Urinary bladder (tissue), 4 donors: ENCODE results near the gene SNX5. TPM values are rescaled to one million over a fixed set of nuclear protein-coding genes. Genes with fewer than 3 reads are reported as not detected.

ENCODE experiments used
- DNase-seq: peaks from one replicate; pipeline ENCODE4 v3.0.0-alpha.2; 2015; ENCODE audit errors: extremely low spot score
- H3K27ac ChIP-seq: one replicate; pipeline ENCODE4 v1.5.1; 2013; ENCODE audit warnings: low read depth, mild to moderate bottlenecking, moderate library complexity
- H3K36me3 ChIP-seq: one replicate; pipeline ENCODE4 v1.6.1; 2013; ENCODE audit warnings: mild to moderate bottlenecking, moderate library complexity; ENCODE audit not compliant: insufficient read depth
- H3K4me1 ChIP-seq: one replicate; pipeline ENCODE4 v1.6.1; 2013; ENCODE audit warnings: mild to moderate bottlenecking, moderate library complexity; ENCODE audit not compliant: insufficient read depth
- H3K4me3 ChIP-seq: one replicate; pipeline ENCODE4 v1.5.1; 2013; ENCODE audit warnings: low read depth, low read length
- WGBS: extraction: QIAGEN DNeasy Blood & Tissue Kit; methylation state at CpG from one replicate; pipeline ENCODE4 v1.1.7; 2013; 5-methylcytosine and 5-hydroxymethylcytosine counted together
- polyA plus RNA-seq: library from polyadenylated mRNA; stranded (reverse); fragments of 200-250 nt; gene quantifications from one replicate; pipeline ENCODE4 v1.2.3, GENCODE V29; 2013
- total RNA-seq: library from RNA; depleted of rRNA; stranded (reverse); fragments of >200 nt; gene quantifications from one replicate; pipeline ENCODE4 v1.2.3, GENCODE V29; 2014
- donor health status: healthy with polysubstance abuse.
- donor health status: healthy.

The SNX5 gene
- total RNA-seq (138 TPM), polyA plus RNA-seq (51.9 TPM)

GRCh38 chr20:17968366-17969277 lies at the start of gene SNX5, which contains the start of gene MGME1:
SNX5 (minus strand) TSS chr20:17968794; CDS start chr20:17968425, 369 bp downstream.
MGME1 (plus strand) TSS chr20:17969018; CDS start chr20:17969860, 842 bp downstream.
- WGBS: under 1% methylated on average over 96 of the region's 96 CpGs
- Histone ChIP-seq H3K4me1 (peaks cover 2% of the 10 kb centered on the region), H3K4me3 (peak within 1 kb of the TSS; percentile 71), H3K36me3 (no peaks in the 10 kb centered on the region), H3K27ac (peak within 1 kb of the TSS; percentile 100)
- DNase-seq: peak; percentile 98

DNA sequence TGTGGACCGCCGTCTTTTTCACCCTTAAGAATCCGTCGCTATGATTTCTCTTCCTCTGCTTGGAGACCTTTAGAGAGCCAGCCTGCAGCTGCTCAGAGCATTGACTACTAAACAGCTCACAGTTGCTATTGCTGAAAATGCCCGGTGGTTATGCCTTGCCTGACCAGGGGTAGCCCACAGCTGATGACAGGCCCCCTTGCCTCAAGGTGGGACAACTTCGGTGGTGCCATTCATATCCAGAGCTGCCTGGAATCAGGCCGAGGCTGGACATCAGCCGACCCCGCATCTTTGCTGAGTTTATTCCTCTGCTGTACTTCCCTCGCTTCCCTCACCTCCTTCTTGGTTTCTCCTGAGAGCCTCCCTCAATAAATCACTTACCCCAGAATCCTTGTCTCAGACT lies 49.5 kb upstream of the SNX5 start:
- Histone ChIP-seq H3K4me1 (no peaks in the 10 kb centered on the region), H3K4me3 (no peak overlapping the region), H3K27ac (no peak overlapping the region), H3K36me3 (no peaks in the 10 kb centered on the region)
- 85% methylated on average over 10 of the region's 10 CpGs for WGBS
- DNase-seq: no peak

DNA sequence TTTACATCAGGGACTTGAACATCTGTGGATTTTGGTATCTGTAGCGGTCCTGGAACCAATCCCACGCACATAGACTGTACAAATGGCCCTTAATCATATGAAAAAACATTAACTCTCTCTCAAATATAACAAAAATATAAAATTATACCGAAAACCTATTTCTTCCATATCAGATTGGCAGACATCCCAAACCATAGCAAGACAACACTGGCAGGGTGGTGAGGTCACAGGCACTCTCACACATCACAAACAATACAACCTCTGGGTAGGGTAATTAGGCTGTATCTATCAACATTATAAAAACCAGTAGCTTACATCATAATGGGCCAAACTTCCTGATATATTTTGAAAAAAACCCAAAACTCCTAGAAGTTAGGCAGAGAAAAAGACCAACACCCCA lies 48.2 kb upstream of the SNX5 start:
- Histone ChIP-seq H3K36me3 (no peaks in the 10 kb centered on the region), H3K27ac (no peak overlapping the region), H3K4me1 (no peaks in the 10 kb centered on the region), H3K4me3 (no peak overlapping the region)
- 77% methylated on average over 3 of the region's 3 CpGs for whole genome bisulfite sequencing
- DNase-seq: no peak

DNA sequence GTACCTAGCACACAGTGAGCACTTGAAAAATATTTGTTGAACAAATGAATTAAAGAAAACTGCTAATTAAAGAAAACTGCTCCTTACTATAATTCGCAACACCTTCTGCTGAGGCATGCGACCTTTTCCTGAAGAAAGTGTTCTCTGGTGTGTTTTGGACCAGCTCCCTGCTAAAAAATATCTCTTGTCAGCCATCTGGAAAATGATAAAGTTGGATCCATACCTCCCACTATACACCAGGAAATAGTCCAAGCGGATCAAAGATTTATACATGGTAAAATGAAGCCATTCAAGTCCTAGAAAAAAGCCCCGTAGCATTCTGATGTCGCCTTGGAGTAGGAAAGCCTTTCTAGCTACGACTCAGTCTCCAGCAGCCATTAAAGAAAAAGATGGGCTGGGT lies 45.8 kb upstream of the SNX5 start:
- 88% methylated on average over 6 of the region's 6 CpGs for WGBS
- H3K4me1 ChIP-seq: no peaks in the 10 kb centered on the region
- no peaks in the 10 kb centered on the region for H3K36me3 ChIP-seq
- DNase-seq: no peak
- H3K4me3 ChIP-seq: no peak overlapping the region
- no peak overlapping the region for H3K27ac ChIP-seq

DNA sequence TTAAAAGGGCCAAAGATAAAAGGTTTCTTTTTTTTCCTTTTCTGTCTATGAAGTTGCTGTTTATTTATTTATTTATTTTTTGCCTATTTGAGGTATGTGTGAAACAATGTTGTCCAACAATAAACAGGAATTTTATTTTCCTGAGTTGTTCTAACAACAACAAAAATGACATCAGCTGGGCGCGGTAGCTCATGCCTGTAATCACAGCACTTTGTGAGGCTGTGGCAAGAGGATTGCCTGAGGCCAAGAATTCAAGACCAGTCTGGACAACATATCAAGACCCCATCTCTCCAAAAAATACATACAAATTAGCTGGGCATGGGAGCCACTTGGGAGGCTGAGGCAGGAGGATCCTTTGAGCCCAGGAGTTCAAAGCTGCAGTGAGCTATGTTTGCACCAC lies 44.3 kb upstream of the SNX5 start:
- 97% methylated on average over 2 of the region's 2 CpGs for WGBS
- H3K36me3 ChIP-seq: no peaks in the 10 kb centered on the region
- H3K4me3 ChIP-seq: no peak overlapping the region
- no peaks in the 10 kb centered on the region for H3K4me1 ChIP-seq
- no peak for DNase-seq
- H3K27ac ChIP-seq: no peak overlapping the region

GRCh38 chr20:18011951-18012645 lies 43.5 kb upstream of the SNX5 start:
- Histone ChIP-seq H3K36me3 (no peaks in the 10 kb centered on the region), H3K4me3 (no peak overlapping the region), H3K27ac (no peak overlapping the region), H3K4me1 (no peaks in the 10 kb centered on the region)
- no peak for DNase-seq
- 94% methylated on average over 21 of the region's 21 CpGs for WGBS

DNA sequence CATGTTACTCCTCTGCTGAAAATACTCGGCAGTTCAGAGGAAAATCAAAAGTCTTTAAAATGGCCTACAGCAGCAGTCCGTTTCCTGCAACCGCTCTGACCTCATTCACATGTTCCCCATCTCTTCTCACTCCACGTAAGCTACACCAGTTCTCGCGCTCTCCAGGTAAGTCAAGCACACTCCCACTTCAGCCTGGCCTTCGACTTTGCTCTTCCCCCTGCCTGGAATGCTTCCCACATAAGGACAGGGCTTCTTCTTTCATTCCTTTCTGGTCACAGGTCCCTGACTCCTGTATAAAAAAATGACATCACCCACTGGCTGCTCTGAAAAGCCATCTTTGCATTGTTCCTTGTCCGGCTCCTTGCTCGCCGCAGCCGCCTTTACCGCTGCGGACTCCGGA lies 42.9 kb upstream of the SNX5 start:
- Histone ChIP-seq H3K4me1 (no peaks in the 10 kb centered on the region), H3K36me3 (no peaks in the 10 kb centered on the region), H3K4me3 (no peak overlapping the region), H3K27ac (no peak overlapping the region)
- no peak for DNase-seq
- WGBS: 84% methylated on average over 14 of the region's 14 CpGs

DNA sequence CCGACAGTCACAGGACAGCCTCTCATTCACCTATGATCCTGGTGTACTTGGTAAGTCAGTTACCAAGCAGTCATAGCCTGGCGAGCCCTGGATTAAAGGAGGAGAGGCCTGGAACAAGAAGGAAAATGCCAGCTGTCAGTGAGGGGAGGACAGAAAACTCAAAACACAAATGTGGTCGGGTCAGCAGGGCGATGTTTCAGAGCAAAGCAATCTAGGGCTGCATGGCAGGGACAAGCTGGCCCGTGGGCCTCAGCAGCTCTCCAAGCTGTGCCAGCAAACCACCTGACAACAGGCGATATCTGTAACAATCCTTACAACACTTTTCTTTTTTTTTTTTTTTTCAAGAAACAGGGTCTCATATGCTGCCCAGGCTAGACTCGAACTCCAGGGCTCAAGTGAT lies 40.5 kb upstream of the SNX5 start:
- WGBS: 91% methylated on average over 7 of the region's 7 CpGs
- H3K36me3 ChIP-seq: no peaks in the 10 kb centered on the region

DNA sequence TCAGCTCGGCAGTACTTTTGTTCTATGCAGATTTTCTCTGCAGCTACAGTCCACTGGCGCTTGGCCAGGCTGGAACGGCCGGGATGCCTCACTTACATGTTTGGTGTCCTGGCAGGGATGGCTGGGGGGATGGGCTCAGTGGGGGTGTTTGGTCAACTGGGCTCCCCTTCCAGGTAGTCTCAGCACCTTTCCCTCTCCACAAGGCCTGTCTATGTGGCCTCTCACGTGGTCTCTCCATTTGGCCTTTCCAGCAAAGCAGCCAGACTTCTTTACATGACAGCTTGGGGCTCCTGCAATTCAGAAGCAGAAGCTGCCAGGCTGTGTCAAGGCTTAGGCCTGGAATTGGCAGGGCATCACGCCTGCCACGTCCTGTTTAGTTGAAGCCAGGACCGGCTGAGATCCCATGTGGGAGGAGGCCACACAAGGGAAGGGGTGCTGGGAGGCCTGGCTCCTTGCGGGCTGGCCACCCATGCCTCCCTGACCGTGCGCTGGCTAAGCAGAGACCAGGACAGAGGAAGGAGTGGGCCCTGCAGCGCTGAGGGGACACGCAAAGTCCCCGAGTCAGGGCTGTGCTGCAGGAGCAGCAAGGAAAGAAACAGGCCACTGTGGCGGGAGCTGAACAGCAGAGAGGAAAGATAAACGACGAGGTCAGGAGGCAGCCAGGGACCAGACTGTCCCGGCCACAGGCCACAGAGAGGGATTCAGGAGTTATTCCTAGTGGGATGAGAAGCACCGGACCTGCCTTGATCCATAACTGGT lies 39.1 kb upstream of the SNX5 start:
- no peak for DNase-seq
- Histone ChIP-seq H3K36me3 (no peaks in the 10 kb centered on the region), H3K4me3 (no peak overlapping the region), H3K4me1 (no peaks in the 10 kb centered on the region), H3K27ac (no peak overlapping the region)
- WGBS: 47% methylated on average over 19 of the region's 19 CpGs

More for the DNA sequence above, 40.5 kb upstream of the SNX5 start:
- no peak overlapping the region for H3K4me3 ChIP-seq
- no peaks in the 10 kb centered on the region for H3K4me1 ChIP-seq
- H3K27ac ChIP-seq: no peak overlapping the region
- no peak for DNase-seq

GRCh38 chr20:18006684-18007083 lies 38.1 kb upstream of the SNX5 start:
- Histone ChIP-seq H3K27ac (no peak overlapping the region), H3K4me3 (no peak overlapping the region), H3K4me1 (no peaks in the 10 kb centered on the region), H3K36me3 (no peaks in the 10 kb centered on the region)
- no peak for DNase-seq
- 90% methylated on average over 7 of the region's 7 CpGs for WGBS

DNA sequence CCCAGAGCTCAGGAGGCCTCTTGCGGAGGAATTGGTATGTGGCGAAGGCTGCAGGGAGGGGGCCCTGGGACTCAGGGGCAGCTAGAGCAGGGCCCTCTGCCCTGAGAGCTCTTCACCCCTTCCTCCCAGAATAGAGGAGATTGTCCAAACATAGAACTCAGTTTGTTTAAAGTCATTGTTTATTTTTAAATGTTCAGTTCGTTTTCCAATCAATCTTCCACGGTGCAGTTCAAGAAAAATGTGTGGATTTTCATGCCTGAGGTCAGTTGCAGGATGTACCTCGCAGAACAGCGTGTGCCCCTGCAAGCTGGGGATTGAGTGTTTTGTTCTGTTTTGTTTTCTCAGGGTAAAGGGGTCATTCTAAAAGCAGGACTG lies 37.4 kb upstream of the SNX5 start:
- Histone ChIP-seq H3K27ac (no peak overlapping the region), H3K4me1 (no peaks in the 10 kb centered on the region)
- WGBS: 71% methylated on average over 6 of the region's 6 CpGs

DNA sequence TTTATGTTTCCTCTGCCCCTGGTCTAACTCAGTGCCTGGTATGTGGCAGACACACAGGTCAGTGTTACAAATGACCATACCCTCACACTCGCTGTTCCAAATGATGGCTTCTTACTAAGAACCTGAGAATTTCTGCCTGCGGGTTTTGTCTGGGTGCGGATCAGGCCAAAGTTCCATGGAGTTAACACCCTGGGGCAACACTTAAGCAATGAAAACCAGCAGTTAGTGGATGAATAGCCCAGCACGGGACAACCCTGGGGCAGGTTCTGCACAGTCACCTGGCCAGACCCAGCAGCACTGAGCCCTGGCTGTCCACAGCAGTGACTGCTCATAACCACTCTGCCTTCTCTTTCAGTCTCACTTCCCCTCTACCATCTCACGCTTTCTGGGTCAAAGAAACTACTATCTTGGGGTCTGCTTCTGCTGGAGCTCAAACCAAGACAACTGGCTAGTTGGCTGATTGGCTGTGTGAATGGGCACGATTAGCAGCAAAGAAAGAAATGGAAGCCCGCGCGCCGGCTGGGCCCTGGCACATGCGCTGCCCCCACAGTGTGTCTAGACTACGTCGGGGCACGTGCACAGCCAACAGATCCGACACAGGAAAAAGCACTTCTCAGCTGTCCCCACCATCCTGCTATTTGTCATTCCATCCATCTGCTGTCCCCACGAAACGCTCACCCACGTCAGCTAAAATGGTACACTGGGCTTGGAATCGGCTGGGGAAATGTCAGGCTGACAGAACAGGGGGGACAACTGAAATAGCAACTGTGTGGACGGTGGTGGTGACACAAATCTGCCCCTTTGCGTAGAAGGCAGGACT lies 36.8 kb upstream of the SNX5 start:
- Histone ChIP-seq H3K4me3 (no peak overlapping the region), H3K4me1 (no peaks in the 10 kb centered on the region)
- WGBS: 87% methylated on average over 21 of the region's 21 CpGs

More for the DNA sequence above, 37.4 kb upstream of the SNX5 start:
- no peak overlapping the region for H3K4me3 ChIP-seq
- no peak for DNase-seq
- H3K36me3 ChIP-seq: no peaks in the 10 kb centered on the region

More for the DNA sequence above, 36.8 kb upstream of the SNX5 start:
- DNase-seq: no peak
- no peaks in the 10 kb centered on the region for H3K36me3 ChIP-seq
- no peak overlapping the region for H3K27ac ChIP-seq
